ENCODE results near the gene GSTM5.

Gene GSTM5

DNA sequence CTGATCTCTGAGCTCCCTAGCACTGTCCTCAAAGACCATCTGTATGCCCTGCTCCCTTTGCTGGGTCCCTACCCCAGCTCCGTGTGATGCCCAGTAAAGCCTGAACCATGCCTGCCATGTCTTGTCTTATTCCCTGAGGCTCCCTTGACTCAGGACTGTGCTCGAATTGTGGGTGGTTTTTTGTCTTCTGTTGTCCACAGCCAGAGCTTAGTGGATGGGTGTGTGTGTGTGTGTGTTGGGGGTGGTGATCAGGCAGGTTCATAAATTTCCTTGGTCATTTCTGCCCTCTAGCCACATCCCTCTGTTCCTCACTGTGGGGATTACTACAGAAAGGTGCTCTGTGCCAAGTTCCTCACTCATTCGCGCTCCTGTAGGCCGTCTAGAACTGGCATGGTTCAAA lies 5.7 kb downstream of the GSTM5 start:
- Histone ChIP-seq H2AFZ (ENCODE audit: low read length, unreplicated experiment) (no peak overlapping the region), H3K4me1 (ENCODE audit: control insufficient read depth, insufficient read depth, low read length, unreplicated experiment) (peaks cover 11% of the 10 kb centered on the region), H3K79me2 (ENCODE audit: control insufficient read depth, insufficient read depth, low read length, unreplicated experiment) (no peaks in the 10 kb centered on the region), H3K36me3 (ENCODE audit: insufficient read depth, low read length) (no peaks in the 10 kb centered on the region), H3K27me3 (ENCODE audit: insufficient read depth, low read length) (peaks cover 5% of the 10 kb centered on the region; the same call in 1 of the 2 replicates), H3K4me3 (ENCODE audit: low read depth, low read length) (no peak overlapping the region), H3K27ac (ENCODE audit: low read depth, low read length) (no peak overlapping the region)

DNA sequence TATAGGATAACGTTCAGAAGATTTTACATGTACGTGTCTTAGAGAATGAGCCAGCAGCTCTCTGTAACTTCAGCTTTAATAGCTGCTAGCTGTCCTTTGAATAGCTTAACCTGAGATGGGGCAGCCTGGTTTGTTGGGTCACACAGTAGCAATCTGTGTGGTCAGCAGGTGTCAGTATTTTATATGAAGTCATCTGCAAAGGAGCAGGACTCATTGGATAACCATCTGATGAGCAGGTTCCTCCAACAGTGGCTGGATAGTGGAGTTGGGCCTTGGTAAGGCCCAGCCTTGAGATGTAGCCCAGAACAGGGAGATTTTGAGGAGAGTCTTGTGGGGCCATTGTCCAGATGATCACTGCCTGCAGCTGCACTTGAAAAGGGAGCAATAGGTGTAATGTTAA lies 6.4 kb downstream of the GSTM5 start:
- Histone ChIP-seq H3K79me2 (ENCODE audit: control insufficient read depth, insufficient read depth, low read length, unreplicated experiment) (no peaks in the 10 kb centered on the region), H3K27ac (ENCODE audit: low read depth, low read length) (peak overlapping the region; percentile 58; the same call in 1 of the 2 replicates), H3K4me3 (ENCODE audit: low read depth, low read length) (no peak overlapping the region), H3K4me1 (ENCODE audit: control insufficient read depth, insufficient read depth, low read length, unreplicated experiment) (peaks cover 11% of the 10 kb centered on the region), H3K27me3 (ENCODE audit: insufficient read depth, low read length) (peaks cover 5% of the 10 kb centered on the region; the same call in 1 of the 2 replicates), H3K36me3 (ENCODE audit: insufficient read depth, low read length) (no peaks in the 10 kb centered on the region), H2AFZ (ENCODE audit: low read length, unreplicated experiment) (no peak overlapping the region)

DNA sequence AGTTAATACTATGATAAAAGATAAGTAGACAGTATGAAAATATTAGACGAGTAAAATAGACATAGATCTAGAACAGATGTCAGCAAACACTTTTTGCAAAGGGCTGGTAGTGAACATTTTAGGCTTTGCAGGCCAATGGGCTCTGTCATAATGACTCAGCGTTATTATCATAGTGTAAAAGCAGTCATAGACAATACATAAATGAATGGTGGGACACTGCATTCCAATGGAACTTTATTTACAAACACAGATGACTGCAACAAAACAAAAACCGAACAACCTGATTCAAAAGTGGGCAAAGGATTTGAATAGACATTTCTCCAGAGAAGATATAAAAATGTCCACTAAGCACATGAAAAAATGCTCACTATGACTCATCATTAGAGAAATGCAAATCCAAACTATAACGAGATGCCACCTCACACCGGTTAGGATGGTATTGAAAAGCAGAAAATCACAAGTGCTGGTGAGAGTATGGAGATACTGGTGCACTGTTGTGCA lies 7.3 kb downstream of the GSTM5 start:
- H3K27me3 ChIP-seq (ENCODE audit: insufficient read depth, low read length): no peaks in the 10 kb centered on the region
- peak overlapping the region; percentile 58 for H3K27ac ChIP-seq (ENCODE audit: low read depth, low read length)
- no peaks in the 10 kb centered on the region for H3K36me3 ChIP-seq (ENCODE audit: insufficient read depth, low read length)
- no peaks in the 10 kb centered on the region for H3K79me2 ChIP-seq (ENCODE audit: control insufficient read depth, insufficient read depth, low read length, unreplicated experiment)
- H3K4me3 ChIP-seq (ENCODE audit: low read depth, low read length): peak overlapping the region; percentile 29; the same call in 1 of the 2 replicates
- peak overlapping the region; percentile 25 for H2AFZ ChIP-seq (ENCODE audit: low read length, unreplicated experiment)
- H3K4me1 ChIP-seq (ENCODE audit: control insufficient read depth, insufficient read depth, low read length, unreplicated experiment): peaks cover 11% of the 10 kb centered on the region

DNA sequence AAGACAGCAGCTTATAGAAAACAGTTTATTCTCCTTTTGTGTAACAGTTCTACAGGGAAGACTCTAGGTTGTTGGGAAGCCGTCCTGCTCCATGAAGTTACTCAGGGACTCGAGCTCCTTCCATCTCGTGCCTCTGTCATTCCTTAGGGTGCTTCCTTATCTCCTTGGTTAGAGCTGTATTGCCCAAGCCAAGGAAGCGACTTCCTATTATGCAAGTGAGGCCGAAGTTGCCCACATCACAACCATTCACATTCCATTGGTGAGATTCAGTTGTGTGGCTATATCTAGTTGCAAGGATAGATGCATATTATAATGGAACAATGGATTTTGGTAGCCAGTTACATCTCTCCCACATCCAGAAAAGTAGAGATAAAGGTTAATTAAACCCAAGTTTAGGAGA lies 9.0 kb downstream of the GSTM5 start:
- Histone ChIP-seq H3K79me2 (ENCODE audit: control insufficient read depth, insufficient read depth, low read length, unreplicated experiment) (no peaks in the 10 kb centered on the region), H3K4me3 (ENCODE audit: low read depth, low read length) (no peak overlapping the region), H3K27me3 (ENCODE audit: insufficient read depth, low read length) (no peaks in the 10 kb centered on the region), H3K27ac (ENCODE audit: low read depth, low read length) (no peak overlapping the region), H2AFZ (ENCODE audit: low read length, unreplicated experiment) (no peak overlapping the region), H3K36me3 (ENCODE audit: insufficient read depth, low read length) (no peaks in the 10 kb centered on the region), H3K4me1 (ENCODE audit: control insufficient read depth, insufficient read depth, low read length, unreplicated experiment) (peaks cover 11% of the 10 kb centered on the region)

DNA sequence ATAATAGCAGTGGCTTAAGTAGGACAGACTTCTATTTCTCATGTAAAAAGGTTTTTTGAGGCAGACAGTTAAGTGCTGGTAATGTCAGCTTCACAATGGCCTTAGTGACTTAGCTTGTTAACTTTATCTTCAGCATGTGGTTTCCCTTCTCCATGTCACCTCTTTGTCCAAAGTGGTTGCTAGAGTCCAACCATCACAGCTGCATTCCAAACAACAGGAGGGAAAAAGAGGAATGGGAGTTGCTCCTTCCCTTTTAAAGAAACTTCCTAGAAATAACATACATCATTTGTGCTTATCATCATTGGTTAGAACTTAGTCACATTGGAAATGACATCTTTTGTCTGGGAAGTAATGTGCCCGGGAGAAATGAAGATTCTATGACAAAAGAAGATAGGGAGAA lies 9.9 kb downstream of the GSTM5 start:
- H2AFZ ChIP-seq (ENCODE audit: low read length, unreplicated experiment): no peak overlapping the region

DNA sequence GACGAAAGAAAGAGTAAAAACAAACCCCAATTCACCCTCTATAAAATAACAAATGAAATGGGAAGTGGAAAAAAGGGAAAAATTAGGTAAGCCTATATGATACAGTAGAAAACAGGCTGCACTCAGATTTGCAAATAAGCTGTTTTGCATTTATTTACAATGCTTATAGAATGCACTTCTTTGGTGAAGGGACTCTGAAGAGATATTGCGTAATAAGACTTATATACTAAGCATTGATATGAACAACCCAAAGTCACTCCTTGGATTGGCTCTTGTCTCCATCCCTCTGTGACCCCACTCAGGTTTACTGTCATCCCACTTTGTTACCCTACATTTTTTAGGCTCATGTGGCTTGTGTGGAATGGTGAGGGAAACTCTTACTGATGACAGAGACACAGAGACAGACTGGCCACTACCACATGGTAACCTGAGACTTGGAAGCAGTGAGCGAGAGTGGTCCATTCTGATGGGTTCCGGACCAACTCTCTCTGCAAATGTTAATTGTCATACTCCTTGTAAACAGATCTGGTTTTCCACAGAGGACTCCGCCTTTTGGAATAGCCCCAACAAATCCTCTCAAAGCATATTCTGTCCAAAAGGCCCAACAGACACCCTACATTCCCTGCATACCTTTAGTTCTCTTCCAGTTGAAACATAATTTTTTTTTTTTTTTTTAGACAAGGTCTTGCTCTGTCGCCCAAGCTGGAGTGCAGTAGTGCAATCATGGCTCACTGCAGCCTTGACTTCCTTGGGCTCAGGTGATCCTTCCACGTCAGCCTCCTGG lies 11.0 kb downstream of the GSTM5 start:
- no peaks in the 10 kb centered on the region for H3K36me3 ChIP-seq (ENCODE audit: insufficient read depth, low read length)
- no peaks in the 10 kb centered on the region for H3K79me2 ChIP-seq (ENCODE audit: control insufficient read depth, insufficient read depth, low read length, unreplicated experiment)
- H3K27ac ChIP-seq (ENCODE audit: low read depth, low read length): no peak overlapping the region
- no peak overlapping the region for H3K4me3 ChIP-seq (ENCODE audit: low read depth, low read length)
- no peak overlapping the region for H2AFZ ChIP-seq (ENCODE audit: low read length, unreplicated experiment)
- no peaks in the 10 kb centered on the region for H3K27me3 ChIP-seq (ENCODE audit: insufficient read depth, low read length)
- H3K4me1 ChIP-seq (ENCODE audit: control insufficient read depth, insufficient read depth, low read length, unreplicated experiment): peaks cover 11% of the 10 kb centered on the region

More for the DNA sequence above, 9.9 kb downstream of the GSTM5 start:
- H3K4me3 ChIP-seq (ENCODE audit: low read depth, low read length): no peak overlapping the region
- peaks cover 11% of the 10 kb centered on the region for H3K4me1 ChIP-seq (ENCODE audit: control insufficient read depth, insufficient read depth, low read length, unreplicated experiment)
- H3K27me3 ChIP-seq (ENCODE audit: insufficient read depth, low read length): no peaks in the 10 kb centered on the region
- H3K79me2 ChIP-seq (ENCODE audit: control insufficient read depth, insufficient read depth, low read length, unreplicated experiment): no peaks in the 10 kb centered on the region
- H3K27ac ChIP-seq (ENCODE audit: low read depth, low read length): no peak overlapping the region
- no peaks in the 10 kb centered on the region for H3K36me3 ChIP-seq (ENCODE audit: insufficient read depth, low read length)

DNA sequence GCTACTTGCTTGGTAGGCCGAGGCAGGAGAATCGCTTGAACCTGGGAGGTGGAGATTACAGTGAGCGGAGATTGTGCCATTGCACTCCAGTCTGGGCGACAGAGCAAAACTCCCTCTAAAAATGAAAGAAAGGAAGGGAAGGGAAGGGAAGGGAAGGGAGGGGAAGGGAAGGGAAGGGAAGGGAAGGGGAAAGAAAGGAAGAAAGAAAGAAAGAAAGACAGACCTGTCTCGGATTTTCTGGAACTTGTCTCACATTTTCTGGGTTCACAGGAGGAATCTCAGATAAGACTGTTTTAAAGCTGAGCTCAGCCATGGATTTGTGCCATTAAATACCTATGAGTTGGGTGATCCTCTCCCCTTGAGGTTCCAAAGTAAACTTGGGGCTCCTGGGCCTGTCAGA lies 12.9 kb downstream of the GSTM5 start:
- H2AFZ ChIP-seq (ENCODE audit: low read length, unreplicated experiment): no peak overlapping the region
- no peaks in the 10 kb centered on the region for H3K27me3 ChIP-seq (ENCODE audit: insufficient read depth, low read length)
- peaks cover 1% of the 10 kb centered on the region for H3K4me1 ChIP-seq (ENCODE audit: control insufficient read depth, insufficient read depth, low read length, unreplicated experiment)
- no peaks in the 10 kb centered on the region for H3K79me2 ChIP-seq (ENCODE audit: control insufficient read depth, insufficient read depth, low read length, unreplicated experiment)
- H3K36me3 ChIP-seq (ENCODE audit: insufficient read depth, low read length): no peaks in the 10 kb centered on the region
- H3K27ac ChIP-seq (ENCODE audit: low read depth, low read length): no peak overlapping the region
- H3K4me3 ChIP-seq (ENCODE audit: low read depth, low read length): no peak overlapping the region

DNA sequence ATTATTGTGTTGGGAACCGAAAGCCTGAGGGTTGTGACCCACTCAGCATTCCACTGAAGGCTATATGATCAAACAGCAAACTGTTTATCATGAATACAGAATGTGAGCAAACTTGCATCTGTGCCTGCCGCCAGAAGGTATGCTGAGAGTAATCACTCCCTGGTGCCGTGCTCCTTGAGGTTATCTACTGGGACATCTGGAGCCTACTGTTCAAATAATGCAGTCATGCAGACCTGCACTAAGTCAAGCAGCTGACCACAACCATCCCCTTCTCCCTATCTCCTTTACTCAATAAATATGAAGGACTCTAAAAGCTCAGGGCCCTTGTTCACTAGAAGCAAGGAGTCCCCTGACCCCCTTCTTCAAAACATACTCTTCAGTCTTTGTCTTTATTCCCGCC lies 13.5 kb downstream of the GSTM5 start:
- no peaks in the 10 kb centered on the region for H3K4me1 ChIP-seq (ENCODE audit: control insufficient read depth, insufficient read depth, low read length, unreplicated experiment)
- H3K27ac ChIP-seq (ENCODE audit: low read depth, low read length): no peak overlapping the region
- H3K27me3 ChIP-seq (ENCODE audit: insufficient read depth, low read length): no peaks in the 10 kb centered on the region
- no peak overlapping the region for H2AFZ ChIP-seq (ENCODE audit: low read length, unreplicated experiment)
- no peak overlapping the region for H3K4me3 ChIP-seq (ENCODE audit: low read depth, low read length)
- no peaks in the 10 kb centered on the region for H3K36me3 ChIP-seq (ENCODE audit: insufficient read depth, low read length)
- no peaks in the 10 kb centered on the region for H3K79me2 ChIP-seq (ENCODE audit: control insufficient read depth, insufficient read depth, low read length, unreplicated experiment)

DNA sequence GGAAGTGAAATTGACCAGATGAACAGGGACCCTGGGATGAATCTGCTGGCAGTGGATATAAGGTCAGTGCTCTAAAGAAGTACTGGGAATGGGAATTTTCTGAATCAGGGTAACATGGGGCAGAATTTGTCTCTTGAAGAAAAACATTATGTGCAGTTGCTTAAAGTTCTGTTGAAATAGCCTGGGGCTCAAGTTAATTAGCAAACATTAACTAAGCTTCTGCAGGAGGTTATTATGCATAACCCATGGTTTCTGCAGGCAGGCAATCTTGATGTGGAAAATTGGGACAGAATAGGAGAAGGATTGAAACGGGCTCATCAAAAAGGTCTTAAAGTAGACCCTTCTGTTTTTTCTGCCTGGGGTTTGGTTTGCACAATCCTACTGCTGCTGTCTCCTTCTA lies 14.0 kb downstream of the GSTM5 start:
- Histone ChIP-seq H3K27ac (ENCODE audit: low read depth, low read length) (no peak overlapping the region), H3K36me3 (ENCODE audit: insufficient read depth, low read length) (no peaks in the 10 kb centered on the region), H3K4me3 (ENCODE audit: low read depth, low read length) (no peak overlapping the region), H2AFZ (ENCODE audit: low read length, unreplicated experiment) (no peak overlapping the region), H3K27me3 (ENCODE audit: insufficient read depth, low read length) (no peaks in the 10 kb centered on the region), H3K79me2 (ENCODE audit: control insufficient read depth, insufficient read depth, low read length, unreplicated experiment) (no peaks in the 10 kb centered on the region), H3K4me1 (ENCODE audit: control insufficient read depth, insufficient read depth, low read length, unreplicated experiment) (no peaks in the 10 kb centered on the region)

DNA sequence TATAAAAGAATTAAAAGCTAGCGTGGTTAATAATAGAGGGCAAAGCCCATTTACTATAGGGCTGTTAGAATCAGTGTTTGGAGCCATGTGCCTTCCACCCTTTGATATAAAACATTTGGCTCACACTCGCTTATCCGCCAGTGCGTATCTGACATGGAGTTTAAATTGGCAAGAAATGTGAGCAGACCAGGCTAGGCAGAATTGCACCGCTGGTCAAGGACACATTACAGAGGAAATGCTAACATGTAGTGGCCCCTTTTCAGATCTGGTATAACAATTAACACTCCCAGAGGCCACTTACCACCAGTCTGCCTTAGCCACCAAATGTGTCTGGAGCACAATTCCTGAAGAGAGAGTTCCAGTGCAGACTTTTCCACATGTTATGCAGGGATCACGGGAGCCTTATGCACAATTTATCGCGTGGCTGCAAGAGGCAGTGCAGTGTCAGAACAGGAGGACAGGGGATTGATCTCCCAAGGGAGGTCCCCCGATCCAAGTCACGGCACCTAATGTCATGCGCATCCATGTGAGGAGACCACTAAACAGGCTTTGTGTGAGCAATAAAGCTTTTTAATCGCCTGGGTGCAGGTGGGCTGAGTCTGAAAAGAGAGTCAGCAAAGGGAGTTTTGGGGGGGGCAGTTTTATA lies 14.8 kb downstream of the GSTM5 start:
- H3K27ac ChIP-seq (ENCODE audit: low read depth, low read length): no peak overlapping the region
- no peaks in the 10 kb centered on the region for H3K79me2 ChIP-seq (ENCODE audit: control insufficient read depth, insufficient read depth, low read length, unreplicated experiment)

DNA sequence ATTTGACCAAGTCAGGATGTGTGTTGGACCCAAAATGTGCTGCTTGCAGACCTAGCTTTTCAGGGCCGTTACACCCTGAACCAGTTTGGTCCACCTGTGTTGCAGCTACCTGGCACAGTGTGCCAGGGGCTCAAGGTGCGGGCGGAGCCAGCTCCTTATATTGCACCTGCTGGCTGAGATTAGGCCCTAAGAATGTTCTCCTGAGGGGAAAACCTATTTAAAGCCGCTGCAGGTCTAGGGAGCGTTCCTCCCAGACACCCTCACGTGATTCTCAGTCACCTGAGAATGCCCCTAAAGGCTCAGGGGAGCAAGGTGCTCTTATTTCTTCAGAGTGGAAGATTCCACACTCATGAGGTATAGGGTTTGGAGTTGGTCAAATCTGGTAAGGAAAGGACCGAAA lies 16.8 kb downstream of the GSTM5 start:
- Histone ChIP-seq H3K36me3 (ENCODE audit: insufficient read depth, low read length) (0 out of 2 replicates have a peak, but pooled peaks cover 3% of the 10 kb centered on the region), H3K4me3 (ENCODE audit: low read depth, low read length) (no peak overlapping the region), H3K27ac (ENCODE audit: low read depth, low read length) (no peak overlapping the region), H2AFZ (ENCODE audit: low read length, unreplicated experiment) (no peak overlapping the region), H3K4me1 (ENCODE audit: control insufficient read depth, insufficient read depth, low read length, unreplicated experiment) (no peaks in the 10 kb centered on the region), H3K79me2 (ENCODE audit: control insufficient read depth, insufficient read depth, low read length, unreplicated experiment) (no peaks in the 10 kb centered on the region), H3K27me3 (ENCODE audit: insufficient read depth, low read length) (no peaks in the 10 kb centered on the region)

More for the DNA sequence above, 14.8 kb downstream of the GSTM5 start:
- Histone ChIP-seq H3K4me3 (ENCODE audit: low read depth, low read length) (no peak overlapping the region), H3K4me1 (ENCODE audit: control insufficient read depth, insufficient read depth, low read length, unreplicated experiment) (no peaks in the 10 kb centered on the region), H3K36me3 (ENCODE audit: insufficient read depth, low read length) (no peaks in the 10 kb centered on the region), H2AFZ (ENCODE audit: low read length, unreplicated experiment) (no peak overlapping the region), H3K27me3 (ENCODE audit: insufficient read depth, low read length) (no peaks in the 10 kb centered on the region)
